Osteocyte (in vitro differentiated cells): ENCODE results near the gene NHERF1. TPM values are rescaled to one million over a fixed set of nuclear protein-coding genes. Genes with fewer than 3 reads are reported as not detected.
A peak's percentile ranks its signal among the peaks of the same experiment; 100 is the strongest.

ENCODE experiments used
- DNase-seq: peaks from one replicate; pipeline ENCODE4 v3.0.0; 2021; ENCODE audit warnings: mixed read lengths; ENCODE audit not compliant: unreplicated experiment; ENCODE audit errors: extremely low spot score
- H3K27ac Mint-ChIP-seq: one replicate; pipeline ENCODE4 v1.8.0; 2021; ENCODE audit warnings: mild to moderate bottlenecking, mixed read lengths; ENCODE audit not compliant: unreplicated experiment
- H3K27me3 Mint-ChIP-seq: one replicate; pipeline ENCODE4 v1.8.0; 2021; ENCODE audit warnings: mixed read lengths; ENCODE audit not compliant: unreplicated experiment
- H3K36me3 Mint-ChIP-seq: one replicate; pipeline ENCODE4 v1.8.0; 2021; ENCODE audit warnings: mixed read lengths; ENCODE audit not compliant: unreplicated experiment
- H3K4me1 Mint-ChIP-seq: one replicate; pipeline ENCODE4 v1.8.0; 2021; ENCODE audit warnings: mixed read lengths; ENCODE audit not compliant: unreplicated experiment
- H3K4me3 Mint-ChIP-seq: one replicate; pipeline ENCODE4 v1.8.0; 2021; ENCODE audit warnings: mild to moderate bottlenecking, moderate library complexity, mixed read lengths; ENCODE audit not compliant: unreplicated experiment
- H3K9me3 Mint-ChIP-seq: one replicate; pipeline ENCODE4 v1.8.0; 2021; ENCODE audit warnings: mixed read lengths; ENCODE audit not compliant: unreplicated experiment
- total RNA-seq: library from RNA; stranded (reverse); gene quantifications from 2 replicates; pipeline ENCODE4 v1.2.1, GENCODE V29; 2021
- TF ChIP-seq, protein P1 (sequence below): fragments of 200-600 bp; sonication (generic); IDR thresholded peaks from 2 replicates; pipeline ENCODE4 v1.5.0; 2021; ENCODE audit warnings: antibody characterized with exemption, mild to moderate bottlenecking, moderate library complexity

The NHERF1 gene
- total RNA-seq, 1 donor from 2014 or later: 117 TPM

DNA sequence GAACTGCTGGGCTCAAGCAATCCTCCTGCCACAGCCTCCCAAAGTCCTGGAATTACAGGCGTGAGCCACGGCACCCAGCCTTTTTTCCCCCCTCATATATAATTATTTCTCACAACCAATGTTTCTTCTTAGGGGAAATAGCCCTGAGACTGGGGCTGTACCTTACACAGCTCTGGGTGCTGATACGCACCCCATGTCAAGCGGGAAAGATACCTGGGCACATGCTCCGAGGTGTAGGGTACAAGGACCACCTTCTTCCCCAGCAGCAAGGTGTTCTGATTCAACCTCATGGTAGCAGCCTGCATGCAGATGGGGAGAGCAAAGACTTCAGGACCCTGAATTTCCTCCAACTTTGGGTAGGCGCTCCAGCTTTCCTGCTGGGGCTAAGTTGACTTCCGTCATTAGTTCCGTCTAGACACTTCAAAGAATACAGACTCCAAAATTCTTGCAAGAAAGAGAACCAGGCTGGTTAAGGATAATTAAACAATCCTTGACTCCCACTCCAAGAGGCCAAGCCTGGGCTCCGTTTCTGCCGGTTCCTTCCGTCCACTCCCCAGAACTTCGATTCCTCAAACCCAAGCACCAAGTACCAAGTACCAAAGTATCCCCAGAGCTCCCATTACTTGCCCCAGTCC lies 27.1 kb downstream of the NHERF1 start:
- Mint-ChIP-seq H3K27ac (peak overlapping the region; percentile 87), H3K27me3 (no peaks in the 10 kb centered on the region), H3K4me1 (peaks cover 43% of the 10 kb centered on the region), H3K4me3 (peak overlapping the region; percentile 99), H3K9me3 (no peaks in the 10 kb centered on the region), H3K36me3 (peaks cover 15% of the 10 kb centered on the region)
- TF ChIP-seq, protein P1, sequence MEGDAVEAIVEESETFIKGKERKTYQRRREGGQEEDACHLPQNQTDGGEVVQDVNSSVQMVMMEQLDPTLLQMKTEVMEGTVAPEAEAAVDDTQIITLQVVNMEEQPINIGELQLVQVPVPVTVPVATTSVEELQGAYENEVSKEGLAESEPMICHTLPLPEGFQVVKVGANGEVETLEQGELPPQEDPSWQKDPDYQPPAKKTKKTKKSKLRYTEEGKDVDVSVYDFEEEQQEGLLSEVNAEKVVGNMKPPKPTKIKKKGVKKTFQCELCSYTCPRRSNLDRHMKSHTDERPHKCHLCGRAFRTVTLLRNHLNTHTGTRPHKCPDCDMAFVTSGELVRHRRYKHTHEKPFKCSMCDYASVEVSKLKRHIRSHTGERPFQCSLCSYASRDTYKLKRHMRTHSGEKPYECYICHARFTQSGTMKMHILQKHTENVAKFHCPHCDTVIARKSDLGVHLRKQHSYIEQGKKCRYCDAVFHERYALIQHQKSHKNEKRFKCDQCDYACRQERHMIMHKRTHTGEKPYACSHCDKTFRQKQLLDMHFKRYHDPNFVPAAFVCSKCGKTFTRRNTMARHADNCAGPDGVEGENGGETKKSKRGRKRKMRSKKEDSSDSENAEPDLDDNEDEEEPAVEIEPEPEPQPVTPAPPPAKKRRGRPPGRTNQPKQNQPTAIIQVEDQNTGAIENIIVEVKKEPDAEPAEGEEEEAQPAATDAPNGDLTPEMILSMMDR: no peak
- no peak for DNase-seq

DNA sequence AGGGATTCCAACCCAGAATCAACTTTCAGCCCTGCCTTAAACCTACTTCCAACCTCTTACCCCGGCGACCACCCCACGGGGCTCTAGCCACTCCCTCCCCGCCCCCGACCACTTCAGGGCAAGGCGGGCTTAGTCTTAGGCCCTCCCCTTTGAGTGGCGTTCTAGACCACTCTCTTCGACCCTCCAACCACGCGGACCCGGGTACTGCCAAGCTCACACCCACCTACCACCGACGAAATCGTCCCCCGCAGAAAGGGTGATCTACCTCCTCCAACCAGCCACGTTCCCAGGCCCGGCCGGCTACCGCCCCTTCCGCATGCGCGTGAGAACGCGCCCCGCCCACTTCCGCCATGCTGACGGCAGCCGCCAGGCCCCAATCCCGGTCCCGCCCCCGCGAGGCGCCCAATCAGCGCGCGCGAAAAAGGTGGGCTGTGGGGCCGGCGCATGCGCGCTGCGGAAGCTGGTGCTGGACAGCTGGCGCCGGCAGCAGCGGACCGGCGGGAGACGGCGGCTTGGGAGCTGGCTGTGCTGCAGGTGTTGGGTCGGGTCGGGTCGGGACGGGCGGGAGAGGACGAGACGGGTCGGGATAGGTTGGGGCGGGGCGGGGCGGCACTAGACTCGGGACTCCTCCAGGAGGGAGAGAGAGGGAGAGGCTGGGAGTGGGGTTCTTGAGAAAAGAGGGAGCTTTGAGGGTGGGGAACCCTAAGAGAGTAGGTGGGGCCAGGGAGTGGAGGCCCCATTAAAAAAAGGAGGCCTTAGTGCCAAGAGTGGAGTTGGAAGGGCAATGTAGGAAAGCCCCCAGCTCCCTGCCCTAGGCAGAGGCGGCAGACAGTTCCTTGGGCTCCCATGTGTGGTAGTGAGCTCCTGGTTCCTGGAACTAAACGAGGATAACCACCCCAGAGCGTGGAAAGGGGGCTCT lies 27.9 kb downstream of the NHERF1 start, which contains the start of gene NAT9:
NAT9 (minus strand) TSS at position 302 of the 919 bp plus-strand sequence. CDS start 647 bp downstream, outside the sequence.
- DNase-seq: peak; percentile 100
- Mint-ChIP-seq H3K4me3 (peak within 1 kb of the TSS; percentile 99), H3K36me3 (peaks cover 13% of the 10 kb centered on the region), H3K27ac (peak within 1 kb of the TSS; percentile 87), H3K4me1 (peaks cover 39% of the 10 kb centered on the region), H3K27me3 (no peaks in the 10 kb centered on the region), H3K9me3 (no peaks in the 10 kb centered on the region)
- TF ChIP-seq, protein P1: no peak

DNA sequence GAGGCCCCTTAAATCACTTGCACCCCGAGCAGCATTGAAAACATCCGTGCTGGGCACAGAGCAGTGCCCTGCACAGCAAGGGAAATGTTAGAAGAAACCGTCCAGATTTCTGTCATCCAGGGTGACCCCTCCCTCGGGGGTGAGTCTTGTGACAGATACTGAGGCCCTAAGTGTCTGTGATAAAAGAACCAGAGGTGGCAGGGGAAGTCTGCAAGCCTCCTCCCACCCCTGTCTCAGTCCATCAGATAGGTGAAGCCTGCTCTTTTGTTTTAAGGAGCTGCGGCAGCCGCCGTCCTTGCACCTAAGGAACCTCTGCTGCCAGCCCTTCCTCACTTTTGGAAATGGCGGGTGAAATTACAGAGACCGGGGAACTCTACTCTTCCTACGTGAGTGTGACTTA lies 28.6 kb downstream of the NHERF1 start:
- Mint-ChIP-seq H3K27me3 (no peaks in the 10 kb centered on the region), H3K4me3 (peak overlapping the region; percentile 99), H3K27ac (no peak overlapping the region), H3K9me3 (no peaks in the 10 kb centered on the region), H3K4me1 (peaks cover 39% of the 10 kb centered on the region), H3K36me3 (peaks cover 11% of the 10 kb centered on the region)
- DNase-seq: no peak
- TF ChIP-seq, protein P1: no peak

DNA sequence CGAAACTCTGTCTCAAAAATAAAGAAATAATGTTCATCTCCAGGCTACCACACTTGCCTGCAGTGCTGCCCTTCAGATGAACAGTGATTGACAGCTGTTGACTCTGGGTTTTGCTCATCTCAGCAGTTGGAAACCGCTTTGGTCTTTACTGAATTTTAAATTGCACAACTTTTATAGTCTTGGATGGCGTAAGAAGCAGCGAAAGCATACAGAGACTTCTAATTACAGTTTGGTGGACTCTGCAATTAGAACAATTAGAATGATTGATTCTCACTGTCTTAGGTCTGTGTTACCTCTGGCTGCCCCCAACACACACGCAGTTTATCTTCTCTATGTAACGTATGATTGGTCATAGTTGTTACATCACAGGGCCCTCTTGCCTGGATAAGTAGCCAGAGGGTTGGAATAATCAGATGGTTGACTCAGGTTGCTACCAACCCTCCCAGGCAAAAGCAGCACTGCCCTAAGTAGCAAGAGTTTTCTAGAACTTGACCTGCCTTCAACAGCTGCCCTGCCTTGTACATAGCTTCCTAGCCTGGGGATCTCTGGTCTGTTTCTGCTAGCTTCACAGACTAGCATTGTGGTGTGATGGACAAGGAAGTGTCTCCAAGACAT lies 29.6 kb downstream of the NHERF1 start:
- TF ChIP-seq, protein P1: no peak
- peaks cover 9% of the 10 kb centered on the region for H3K36me3 Mint-ChIP-seq
- no peak overlapping the region for H3K27ac Mint-ChIP-seq

DNA sequence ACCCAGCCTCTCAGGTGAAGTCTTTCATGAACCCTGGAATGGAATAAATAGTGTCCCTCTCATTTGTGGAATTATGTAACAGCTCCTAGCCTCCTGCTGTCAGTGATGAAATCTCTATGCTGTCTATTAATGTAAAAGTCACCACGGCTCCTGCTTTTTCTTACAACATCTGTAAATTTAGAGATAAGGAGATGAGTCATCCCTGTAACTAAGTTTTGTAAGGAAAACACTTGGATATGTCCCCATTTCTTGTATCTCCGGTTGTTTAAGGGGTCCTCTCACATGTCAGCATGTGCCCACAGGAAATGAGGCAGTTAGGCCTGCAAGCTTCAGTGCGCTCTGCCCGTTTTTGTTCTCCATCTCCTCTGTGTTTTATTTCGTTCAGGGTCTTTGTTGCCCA lies 30.5 kb downstream of the NHERF1 start:
- TF ChIP-seq, protein P1: no peak
- no peaks in the 10 kb centered on the region for H3K9me3 Mint-ChIP-seq
- no peak for DNase-seq
- H3K36me3 Mint-ChIP-seq: peaks cover 7% of the 10 kb centered on the region
- H3K27ac Mint-ChIP-seq: no peak overlapping the region
- peaks cover 27% of the 10 kb centered on the region for H3K4me1 Mint-ChIP-seq
- H3K4me3 Mint-ChIP-seq: no peak overlapping the region
- no peaks in the 10 kb centered on the region for H3K27me3 Mint-ChIP-seq

More for the DNA sequence above, 29.6 kb downstream of the NHERF1 start:
- DNase-seq: no peak
- Mint-ChIP-seq H3K9me3 (no peaks in the 10 kb centered on the region), H3K4me1 (peaks cover 35% of the 10 kb centered on the region), H3K4me3 (peak overlapping the region; percentile 42), H3K27me3 (no peaks in the 10 kb centered on the region)
